Testis (tissue), 2 donors: ENCODE measurements around the gene KRI1.

Experiments
- POLR2A ChIP-seq: fragments of 450-650 bp; IDR thresholded peaks from one replicate; pipeline ENCODE4 v1.6.1; 2017; ENCODE audit warnings: antibody characterized with exemption, mild to moderate bottlenecking, moderate library complexity
- TF ChIP-seq, protein P1 (sequence below), 3 experiments: fragments of 450-650 bp in 2 of 3; fragments of 200-600 bp in 1 of 3; sonication (generic) in 1 of 3; IDR thresholded peaks; one replicate each; pipeline ENCODE4 v1.5.1; 2016 to 2019; ENCODE audit warnings: antibody characterized with exemption in 3 of 3, mild to moderate bottlenecking in 2 of 3, moderate library complexity in 1 of 3

- TF ChIP-seq, protein P1, sequence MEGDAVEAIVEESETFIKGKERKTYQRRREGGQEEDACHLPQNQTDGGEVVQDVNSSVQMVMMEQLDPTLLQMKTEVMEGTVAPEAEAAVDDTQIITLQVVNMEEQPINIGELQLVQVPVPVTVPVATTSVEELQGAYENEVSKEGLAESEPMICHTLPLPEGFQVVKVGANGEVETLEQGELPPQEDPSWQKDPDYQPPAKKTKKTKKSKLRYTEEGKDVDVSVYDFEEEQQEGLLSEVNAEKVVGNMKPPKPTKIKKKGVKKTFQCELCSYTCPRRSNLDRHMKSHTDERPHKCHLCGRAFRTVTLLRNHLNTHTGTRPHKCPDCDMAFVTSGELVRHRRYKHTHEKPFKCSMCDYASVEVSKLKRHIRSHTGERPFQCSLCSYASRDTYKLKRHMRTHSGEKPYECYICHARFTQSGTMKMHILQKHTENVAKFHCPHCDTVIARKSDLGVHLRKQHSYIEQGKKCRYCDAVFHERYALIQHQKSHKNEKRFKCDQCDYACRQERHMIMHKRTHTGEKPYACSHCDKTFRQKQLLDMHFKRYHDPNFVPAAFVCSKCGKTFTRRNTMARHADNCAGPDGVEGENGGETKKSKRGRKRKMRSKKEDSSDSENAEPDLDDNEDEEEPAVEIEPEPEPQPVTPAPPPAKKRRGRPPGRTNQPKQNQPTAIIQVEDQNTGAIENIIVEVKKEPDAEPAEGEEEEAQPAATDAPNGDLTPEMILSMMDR (IDR thresholded peaks at IDR 0.05) = no peak
- TF ChIP-seq POLR2A = no peak
Observed at GRCh38 chr19:10604460-10604980, 38.7 kb upstream of the KRI1 start.
